IPS-NIHi11 (cell line): Measurements from ENCODE around the gene NDUFA8.

ENCODE experiments used
- DNase-seq: peaks from one replicate; pipeline ENCODE4 v3.0.0; 2012; ENCODE audit warnings: mixed read lengths, low spot score

NDUFA8 gene

DNA sequence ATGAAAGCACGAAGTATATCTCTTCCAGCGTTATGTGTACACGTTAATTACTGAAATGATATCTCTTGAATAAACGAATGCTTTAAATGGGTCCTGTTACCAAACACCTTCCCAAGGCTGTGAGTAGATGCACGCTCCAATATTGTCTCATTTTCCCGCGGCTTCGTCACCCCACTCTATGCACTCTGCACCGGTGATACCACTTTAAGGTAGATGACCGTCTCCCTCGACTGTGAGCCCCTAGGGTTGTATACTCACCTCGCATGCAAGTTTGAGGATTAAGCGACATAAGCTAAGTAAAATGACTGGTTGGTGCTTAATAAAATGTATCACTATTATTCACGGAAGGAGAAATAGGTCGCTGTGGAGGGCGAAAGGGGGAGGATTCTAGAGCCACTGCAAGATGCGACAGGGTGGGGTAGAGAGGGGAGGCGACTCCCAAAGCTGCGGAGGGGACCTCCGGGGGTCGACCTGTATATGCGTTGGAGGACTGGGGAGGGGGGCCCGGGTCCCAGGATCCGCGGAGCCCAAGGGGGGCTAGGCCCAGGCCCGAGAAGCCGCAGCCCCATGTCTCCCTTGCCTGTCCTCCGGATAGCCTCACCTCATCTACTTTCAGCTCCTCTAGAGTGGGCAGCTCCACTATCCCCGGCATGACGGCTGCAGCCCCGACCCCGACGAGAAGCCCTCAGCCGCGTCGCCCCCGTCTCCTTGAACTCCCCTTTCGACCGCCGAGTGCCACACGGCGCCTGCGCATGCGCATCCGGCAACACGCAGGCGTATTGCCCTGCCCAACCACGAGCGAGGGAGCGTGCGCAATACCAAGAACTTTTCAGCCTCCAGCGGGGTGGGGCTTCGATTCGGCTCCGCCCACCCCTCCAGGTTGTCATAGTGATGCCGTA is at the start of gene NDUFA8, which contains the start of gene MORN5:
TSS of gene NDUFA8 (minus strand) at position 754 of the 899 bp plus-strand sequence. CDS start at position 652, 102 bp downstream.
TSS of gene MORN5 (plus strand) at position 883 of the 899 bp plus-strand sequence. CDS start 65 bp downstream, outside the sequence.
- peak; percentile 100 for DNase-seq

DNA sequence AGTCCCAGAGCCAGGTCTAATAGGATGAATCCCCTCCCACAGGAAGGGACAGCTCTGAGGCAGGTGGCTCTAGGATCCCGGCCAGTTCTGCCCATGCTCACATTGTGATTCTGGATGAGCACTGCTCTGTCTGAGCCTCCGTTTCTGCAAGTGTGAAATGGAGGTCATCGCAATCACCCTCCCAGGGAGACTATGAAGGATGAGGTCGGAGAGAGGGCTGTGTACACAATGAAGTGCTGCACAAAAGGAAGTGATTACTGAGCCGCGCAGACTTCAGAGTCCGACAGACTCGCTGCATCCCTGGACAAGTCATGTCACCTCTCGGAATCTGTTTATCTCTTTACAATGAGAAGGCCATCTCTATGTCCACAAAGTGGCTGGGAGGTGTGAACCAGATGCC is 47.5 kb upstream of the NDUFA8 start:
- DNase-seq: no peak

DNA sequence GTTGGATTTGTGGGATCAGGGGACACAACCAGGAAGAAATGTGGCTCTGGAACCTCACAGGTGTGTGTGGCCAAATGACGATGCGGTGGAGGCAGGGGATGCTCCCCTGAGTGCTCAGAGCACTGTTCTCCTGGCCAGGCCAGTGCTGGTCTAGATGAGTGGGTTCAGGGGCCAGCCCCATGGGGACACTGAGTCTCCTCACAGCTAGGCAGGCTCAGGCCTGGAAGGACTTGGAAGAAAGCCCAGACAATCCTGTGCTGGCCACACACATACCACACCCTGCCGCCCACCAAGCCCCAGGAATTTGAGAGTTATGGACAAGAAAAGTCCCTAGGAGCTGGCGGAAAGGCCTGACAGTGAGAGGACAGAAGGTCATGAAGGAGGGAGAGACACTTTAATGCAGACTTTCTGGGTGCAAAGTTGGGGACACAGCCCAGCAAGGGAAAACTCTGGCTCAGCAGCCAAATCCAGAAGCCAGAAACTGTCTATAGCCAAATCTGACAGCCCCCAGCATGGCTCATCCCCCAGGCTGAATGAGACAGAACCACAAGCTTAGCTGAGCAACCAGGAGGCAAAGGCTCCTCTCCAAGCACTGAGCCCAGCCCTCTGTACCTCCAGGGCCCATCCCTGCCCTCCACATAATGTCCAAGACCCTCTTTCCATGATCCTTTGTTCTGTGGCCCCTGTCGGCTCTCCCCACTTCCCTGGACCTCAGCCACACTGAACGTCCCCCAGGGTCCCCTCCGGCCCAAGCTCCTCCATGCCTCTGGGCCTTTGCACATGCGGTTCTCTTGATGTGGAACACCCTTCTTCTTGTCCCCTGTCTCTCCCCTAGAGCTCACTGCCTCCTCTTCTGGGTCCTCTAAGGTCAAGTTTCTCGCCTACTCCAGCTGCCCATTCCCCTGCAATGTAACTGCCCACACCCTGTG is 46.8 kb upstream of the NDUFA8 start:
- DNase-seq: no peak

DNA sequence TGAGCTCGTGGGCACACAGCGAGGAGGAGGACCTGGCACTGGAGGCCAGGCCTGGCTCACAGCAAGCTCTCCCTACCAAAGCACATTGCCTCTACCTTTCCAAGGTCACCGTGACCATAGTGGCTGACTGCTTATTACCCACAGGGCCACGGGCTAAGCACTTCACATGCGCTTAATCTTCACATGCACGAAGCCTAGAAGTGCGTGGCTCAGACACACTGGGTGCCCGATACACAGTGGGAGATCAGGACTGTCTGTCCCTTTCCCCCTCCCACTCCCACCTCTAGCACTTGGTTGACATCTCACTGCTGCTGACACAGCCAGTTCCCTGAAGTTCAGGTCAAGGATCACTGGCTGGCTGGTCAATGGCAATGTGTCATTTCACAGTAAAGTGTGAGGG is 45.6 kb upstream of the NDUFA8 start:
- DNase-seq: no peak

DNA sequence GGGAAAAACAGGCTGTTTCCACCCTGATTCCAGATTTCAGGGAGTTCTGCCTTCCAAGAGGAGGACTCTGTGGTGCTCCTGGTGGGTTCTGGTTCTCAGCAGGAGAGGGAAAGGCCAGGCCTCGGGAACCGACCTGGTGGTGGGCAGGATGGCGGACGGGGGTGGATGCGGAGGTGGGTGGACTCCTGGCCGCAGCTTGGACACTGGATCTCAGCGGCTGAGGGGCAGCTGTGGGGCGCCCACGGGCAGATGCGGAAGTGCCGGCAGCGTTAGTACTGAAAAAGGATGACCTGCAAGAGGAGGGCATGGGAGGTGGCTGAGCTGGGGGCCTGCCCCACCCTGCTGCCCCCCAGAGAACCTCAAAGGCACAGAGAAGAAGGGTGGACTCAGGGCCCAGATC is 44.9 kb upstream of the NDUFA8 start:
- no peak for DNase-seq

DNA sequence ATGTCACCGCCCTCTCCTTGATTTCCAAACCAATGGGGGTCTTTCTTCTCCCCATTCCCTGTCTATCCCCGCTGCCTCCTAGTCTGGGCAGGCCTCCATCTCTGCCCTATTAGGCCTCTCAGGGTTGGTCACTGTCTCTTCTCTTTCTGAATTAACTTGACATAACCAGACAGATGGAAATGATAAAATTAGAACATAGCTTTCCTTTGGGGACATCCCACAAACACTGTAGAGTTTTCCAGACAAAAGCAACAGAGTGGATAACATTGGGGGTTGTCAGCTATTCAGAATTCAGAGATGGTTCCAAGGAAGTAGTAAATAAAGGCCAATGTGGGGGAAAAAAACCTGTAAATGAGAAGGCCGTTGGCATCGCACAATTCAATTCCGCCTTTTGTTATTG is 44.5 kb upstream of the NDUFA8 start:
- DNase-seq: no peak

DNA sequence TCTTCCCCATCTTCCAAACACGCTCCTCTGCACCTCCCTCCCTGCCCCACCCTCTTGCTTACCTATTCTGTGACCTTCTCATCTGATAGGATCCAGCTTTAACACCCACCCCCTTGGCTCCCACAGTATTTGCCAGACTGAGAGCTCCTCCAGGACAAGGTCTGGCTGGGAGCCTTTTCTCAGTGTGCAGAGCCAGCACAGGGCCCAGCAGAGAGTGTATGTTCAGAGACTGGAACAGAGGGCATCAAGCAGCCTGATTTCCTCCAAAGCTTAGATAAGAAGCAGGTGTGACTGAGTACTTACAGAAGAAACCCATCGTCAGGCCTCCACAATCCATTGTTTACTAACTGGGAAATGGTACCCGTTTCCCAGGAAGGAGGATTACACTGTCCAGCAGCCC is 42.5 kb upstream of the NDUFA8 start:
- DNase-seq: no peak

DNA sequence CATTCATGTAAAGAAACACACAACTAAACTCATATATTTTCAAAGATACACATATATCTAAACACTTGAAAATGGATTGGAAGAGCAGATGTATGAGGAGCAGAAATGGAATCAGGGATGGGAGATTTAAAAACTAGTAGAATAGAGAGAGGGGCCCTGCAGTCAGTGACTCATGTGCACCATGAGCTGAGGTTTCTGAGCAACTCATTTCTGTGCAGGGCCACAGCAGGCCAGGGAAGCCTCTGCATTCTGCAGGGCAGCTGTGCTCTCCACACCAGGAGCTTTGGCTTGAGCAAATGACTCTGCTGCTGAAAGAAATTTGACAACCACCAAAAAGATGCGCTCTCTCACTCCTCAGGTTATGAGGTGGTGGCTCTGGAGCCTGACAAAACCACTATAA is 42.1 kb upstream of the NDUFA8 start:
- DNase-seq: no peak

DNA sequence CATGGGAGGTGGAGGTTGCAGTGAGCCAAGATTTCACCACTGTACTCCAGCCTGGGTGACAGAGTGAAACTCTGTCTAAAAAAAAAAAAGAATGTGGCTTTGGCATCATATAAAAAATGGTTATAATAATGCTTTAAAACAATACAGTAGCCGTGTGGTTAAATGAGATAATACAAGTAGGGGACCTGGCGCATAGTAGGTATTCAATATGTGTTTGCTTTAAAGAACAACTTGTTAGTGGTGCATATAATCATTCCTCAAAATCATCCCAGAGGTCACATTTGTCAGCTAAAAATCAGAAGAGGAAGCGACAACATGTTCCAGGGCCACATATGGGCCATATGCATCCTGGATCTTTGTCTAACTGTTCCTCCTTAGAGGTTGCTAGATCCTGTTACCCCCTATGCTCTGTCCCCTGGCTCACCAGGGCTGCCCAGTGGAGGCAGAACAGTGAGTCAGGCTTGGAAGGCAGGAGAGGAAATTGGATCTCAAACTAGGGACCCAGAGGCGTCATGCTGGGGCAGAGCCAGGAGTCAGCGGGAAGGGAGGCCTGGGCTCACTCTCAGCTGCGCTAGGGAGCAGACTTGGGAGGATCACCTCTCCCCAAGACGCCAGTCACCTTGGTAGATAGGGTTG is 41.5 kb upstream of the NDUFA8 start:
- DNase-seq: no peak

DNA sequence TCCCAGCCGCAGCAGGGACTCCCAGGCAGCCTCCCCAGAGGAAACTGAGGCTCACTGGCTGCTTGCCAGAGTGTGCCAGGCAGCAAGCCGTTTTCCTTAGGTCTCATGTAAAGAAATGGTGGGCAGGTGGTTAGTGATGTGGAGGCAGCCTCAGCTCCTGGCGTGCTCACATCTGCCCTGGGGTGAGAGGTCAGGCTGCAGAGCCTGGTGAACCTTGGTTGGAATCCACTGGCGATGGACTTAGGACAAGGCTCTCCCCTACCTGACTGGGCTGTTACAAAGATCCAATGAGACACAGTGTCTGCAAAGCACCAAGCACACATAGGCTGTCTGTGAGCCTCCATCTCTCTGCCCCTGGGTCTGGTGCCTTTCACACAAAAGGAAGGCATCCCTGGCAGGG is 38.3 kb upstream of the NDUFA8 start:
- DNase-seq: no peak

DNA sequence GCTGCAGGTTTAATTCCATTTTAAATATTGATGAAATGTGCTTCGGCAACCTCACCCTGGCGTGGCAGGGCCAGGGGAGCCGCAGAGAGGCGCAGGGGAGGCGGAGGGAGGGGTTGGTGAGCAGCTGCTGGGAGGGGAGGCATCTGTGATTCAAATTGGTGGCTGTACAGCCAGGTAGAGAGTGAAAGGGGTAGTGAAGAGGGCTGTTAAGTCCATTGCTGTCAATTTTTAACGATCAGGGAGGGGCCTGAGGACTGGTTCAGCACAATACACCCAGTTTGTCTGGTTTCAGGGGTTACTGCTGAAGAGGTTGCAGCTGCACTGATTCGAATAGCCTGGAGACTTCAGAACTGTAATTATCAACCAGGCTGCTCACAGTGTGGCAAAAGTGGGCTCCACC is 37.8 kb upstream of the NDUFA8 start:
- DNase-seq: no peak

DNA sequence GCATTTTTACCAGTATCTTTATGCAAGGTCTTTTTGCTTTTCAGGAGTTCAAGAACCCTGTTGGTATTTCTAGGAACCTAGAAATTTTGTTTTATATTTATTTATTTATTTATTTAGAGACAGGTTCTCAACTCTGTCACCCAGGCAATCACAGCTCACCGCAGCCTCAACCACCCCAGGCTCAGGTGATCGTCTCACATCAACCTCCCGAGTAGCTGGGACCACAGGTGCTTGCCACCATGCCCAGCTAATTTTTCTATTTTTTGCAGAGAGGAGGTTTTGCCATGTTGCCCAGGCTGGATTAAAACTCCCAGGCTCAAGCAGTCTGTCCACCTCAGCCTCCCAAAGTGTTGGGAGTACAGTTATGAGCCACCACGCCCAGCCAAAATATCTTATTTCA is 36.3 kb upstream of the NDUFA8 start:
- DNase-seq: no peak

DNA sequence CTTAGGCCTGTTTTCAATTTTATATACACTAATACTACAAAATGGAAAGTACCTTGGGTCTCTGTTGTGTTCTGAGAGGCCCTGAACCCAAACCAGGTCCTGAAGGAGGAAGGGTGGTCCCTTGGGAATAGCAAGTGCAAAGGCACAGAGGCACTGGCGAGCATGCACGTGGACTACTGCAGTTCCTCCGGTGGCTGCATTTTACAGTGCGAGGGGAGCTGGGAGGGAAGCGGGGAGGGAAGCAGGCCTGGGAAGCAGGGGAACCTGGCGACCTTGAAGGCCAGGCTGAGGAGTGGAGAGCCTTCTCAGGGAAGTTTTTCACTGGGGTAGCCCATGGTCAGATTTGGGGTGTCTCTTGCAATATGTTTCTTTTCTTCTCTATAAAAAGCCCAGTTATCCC is 34.1 kb upstream of the NDUFA8 start:
- DNase-seq: no peak

DNA sequence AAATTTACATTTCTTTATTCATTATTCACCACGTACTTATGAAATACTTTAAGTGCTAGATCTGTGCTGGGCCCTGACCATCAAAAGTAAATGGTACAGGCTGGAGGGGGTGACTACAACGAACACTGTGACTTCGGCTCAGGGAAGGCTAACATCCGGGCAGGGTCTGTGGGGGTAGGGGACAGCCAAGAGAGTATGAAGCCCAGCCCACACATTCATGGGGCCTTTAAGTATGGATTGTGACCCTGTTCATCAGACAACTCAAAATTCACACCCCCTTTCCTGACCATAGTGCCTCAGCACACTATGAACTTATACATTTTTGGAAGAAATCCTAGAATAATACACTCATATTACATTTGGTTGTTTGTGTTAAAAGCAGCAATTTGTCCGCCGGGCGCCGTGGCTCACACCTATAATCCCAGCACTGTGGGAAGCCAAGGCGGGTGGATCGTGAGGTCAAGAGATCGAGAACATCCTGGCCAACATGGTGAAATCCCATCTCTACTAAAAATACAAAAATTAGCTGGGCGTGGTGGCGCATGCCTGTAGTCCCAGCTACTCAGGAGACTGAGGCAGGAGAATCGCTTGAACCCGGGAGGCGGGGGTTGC is 33.4 kb upstream of the NDUFA8 start:
- DNase-seq: no peak

DNA sequence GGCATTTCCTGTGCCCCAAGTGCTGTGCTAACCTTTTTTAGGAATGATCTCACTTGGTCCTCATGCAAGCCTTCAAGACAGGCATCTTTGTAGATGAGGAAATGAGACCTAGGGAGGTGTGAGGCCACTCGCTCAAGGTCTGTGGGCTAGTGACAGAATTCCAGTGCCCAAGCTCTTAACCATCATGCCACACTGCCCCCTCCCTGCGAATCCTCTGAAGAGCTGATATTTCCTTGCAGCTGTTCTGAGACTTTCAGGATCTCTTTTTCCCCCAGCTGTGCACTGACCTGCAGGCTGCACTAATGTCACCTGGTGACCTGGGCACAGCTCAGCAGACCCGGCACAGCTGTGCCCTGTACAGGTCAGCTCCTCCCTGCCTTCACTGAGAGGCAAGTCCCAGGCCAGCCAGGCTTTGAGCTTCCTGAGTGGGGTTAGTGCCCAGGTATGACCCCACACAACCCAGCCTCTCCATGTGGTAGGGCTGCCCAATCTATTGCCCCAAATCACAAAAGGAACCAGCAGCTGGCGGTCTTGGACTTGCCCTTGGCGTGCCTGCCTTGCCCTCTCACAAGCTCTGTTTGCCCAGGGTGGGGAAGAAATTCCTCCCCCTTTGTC is 32.8 kb upstream of the NDUFA8 start:
- DNase-seq: no peak

DNA sequence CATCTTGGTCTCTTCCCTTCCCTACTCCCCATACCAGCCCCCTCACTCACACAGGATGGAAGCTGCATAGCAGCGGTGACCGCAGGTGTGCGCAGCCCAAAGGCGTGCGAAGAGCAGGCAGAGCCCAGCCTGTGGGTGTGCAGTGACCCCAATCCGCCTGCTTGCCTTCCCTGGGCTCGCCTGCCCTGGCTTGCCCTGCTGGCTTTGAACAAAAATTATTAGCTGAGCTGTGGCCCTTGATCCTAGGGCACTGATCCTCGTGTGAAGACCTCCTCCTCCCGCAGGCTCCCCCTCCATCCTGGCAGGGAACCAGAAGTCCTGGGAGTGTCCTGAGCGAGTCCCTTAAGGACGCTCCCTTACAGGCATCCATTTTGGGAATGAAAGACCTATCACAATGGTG is 32.0 kb upstream of the NDUFA8 start:
- DNase-seq: no peak

DNA sequence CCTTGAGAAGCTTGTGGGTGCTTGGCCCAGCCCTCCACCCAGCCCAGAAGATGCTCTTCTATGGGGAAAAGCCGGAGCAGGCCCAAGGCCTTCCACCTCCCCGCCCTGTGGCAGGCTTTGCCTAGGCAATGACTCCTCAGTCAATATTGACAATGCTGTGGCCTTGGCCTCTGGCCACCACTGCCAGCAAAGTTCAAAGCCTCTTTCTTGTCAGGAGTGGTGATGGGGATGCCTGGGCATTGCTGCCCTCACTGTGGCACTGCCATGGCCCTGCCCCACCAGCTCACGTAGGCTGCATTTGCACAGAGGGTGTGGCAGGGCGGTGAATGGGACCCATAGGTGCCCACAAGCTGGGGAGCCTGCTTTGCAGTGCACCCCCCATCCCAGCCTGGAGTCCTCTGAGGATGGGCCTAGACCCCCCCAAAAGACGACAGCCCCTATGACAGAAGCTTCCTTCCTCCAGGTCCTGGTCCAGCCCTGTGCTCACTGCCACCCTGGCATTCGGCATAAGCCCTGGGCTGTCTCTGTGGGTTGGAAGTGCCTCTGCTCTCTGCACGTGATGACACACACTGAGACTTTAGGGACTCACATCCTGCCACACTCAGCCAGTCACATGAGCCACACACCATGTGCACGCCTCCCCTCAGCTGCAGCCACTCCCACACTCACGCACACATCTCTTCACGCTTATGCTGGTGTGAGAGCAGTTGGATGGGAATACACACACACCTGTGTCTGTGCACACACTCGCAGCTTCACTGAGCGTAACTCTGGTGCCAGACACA is 31.2 kb upstream of the NDUFA8 start:
- DNase-seq: no peak

DNA sequence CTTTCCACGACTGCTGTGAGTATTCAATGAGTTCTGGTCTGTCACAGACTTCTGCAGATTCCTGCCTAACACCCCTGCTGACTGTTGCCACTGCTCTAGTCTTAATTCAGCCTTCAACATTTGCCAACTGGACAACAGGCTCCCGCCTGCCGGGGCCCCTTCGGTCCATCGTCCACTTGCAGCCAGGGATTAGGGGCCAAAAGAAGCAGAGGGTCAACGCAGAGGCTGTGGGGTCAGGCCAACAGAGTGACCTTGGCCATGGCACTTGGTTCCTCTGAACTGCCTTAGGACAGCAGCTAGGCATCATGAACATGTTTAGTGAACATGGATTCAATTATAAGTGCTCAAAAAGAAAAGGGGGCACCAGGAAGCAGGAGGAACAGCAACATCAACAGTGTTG is 28.8 kb upstream of the NDUFA8 start:
- no peak for DNase-seq

DNA sequence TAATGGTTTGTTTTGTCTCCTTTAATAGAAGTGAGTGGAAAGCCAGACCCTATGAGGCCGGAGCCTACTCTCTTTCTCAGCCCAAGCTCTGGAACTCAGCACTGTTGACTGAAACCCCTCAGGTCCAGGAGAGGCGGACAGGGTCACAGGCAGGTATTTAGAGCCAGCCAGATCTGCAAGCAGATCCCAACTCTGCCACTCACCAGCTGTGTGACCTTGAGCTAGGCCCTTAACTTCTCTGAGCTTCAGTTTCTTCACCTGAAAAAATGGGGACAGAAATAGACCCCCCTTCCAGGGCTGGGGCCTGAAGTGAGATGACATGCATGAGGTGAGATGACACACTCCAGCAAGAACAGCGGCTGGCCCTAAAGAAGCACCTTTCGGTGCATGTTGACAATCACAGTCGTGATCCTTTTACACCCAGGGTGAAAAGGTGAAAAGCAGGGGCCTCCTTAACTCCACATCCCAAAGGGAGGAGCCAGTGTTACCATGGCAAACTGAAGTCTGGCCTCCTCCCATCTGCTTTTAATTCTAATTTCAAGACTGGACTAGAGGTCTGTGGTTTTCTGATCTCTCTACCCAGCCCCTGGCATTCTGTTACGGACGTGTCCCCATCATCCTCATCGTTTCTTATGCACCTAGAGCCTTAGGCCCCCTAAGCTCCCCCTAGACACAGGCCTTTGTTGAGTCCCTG is 27.3 kb upstream of the NDUFA8 start:
- no peak for DNase-seq

DNA sequence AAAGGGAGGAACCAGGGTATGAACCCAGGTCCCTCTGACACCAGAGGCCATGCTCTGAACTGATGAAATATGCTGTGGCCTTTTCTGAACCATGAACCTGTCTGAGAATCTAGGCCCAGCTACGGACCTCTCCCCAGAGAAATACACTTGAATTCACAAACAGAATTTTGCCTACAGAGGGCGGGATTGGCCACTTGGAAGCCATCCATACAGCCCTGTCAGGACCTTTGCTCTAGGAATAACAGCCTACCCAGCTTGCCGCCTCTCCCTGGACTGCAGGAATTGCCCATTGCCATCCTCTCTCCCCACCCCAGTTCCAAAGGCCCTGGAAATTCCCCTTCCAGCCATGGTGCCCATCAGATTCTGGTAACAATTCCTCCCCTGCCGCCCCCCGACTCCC is 26.7 kb upstream of the NDUFA8 start:
- DNase-seq: peak; percentile 44
